PC-3 (cell line): Measurements from ENCODE around the gene PCDHA7. TPM values are rescaled to one million over a fixed set of nuclear protein-coding genes. Genes with fewer than 3 reads are reported as not detected.

ENCODE experiments used
- ATAC-seq: fragments of 200-7000 bp; cut with Tn5 transposase; 2 replicates; pipeline ENCODE4 v1.9.1; 2020; ENCODE audit warnings: mild to moderate bottlenecking, moderate library complexity
- BruUV-seq: library from RNA; stranded (reverse); fragments of 400-500 nt; replicated peaks from 2 replicates; lab custom pipeline; 2021; lab: Mats Ljungman, UMichigan
- CTCF ChIA-PET: fragments of 300-600 bp; sonication (Branson Sonifier 250); formaldehyde crosslinking; loops from one replicate; lab custom pipeline; 2022; ENCODE audit warnings: antibody characterized with exemption; lab: Charles Lee
- POLR2A ChIA-PET: fragments of 300-600 bp; sonication (Branson Sonifier 250); formaldehyde crosslinking; loops from one replicate; lab custom pipeline; 2022; ENCODE audit warnings: antibody characterized with exemption; ENCODE audit not compliant: unreplicated experiment; lab: Charles Lee
- DNase-seq: peaks from one replicate; pipeline ENCODE4 v3.0.0-alpha.2; 2015
- H2AFZ ChIP-seq: fragments of 300-600 bp; sonication (generic); 2 replicates; pipeline ENCODE4 v1.6.0; 2016; ENCODE audit warnings: antibody characterized with exemption, low read length
- H3F3A ChIP-seq: fragments of 300-600 bp; sonication (generic); one replicate; pipeline ENCODE4 v1.6.0; 2017; ENCODE audit warnings: antibody characterized with exemption, low read length, control low read depth, mild to moderate bottlenecking; ENCODE audit not compliant: unreplicated experiment
- H3K27ac ChIP-seq: fragments of 300-600 bp; sonication (generic); 2 replicates; pipeline ENCODE4 v1.5.1; 2016; ENCODE audit warnings: mild to moderate bottlenecking, low read length
- H3K27me3 ChIP-seq: fragments of 300-600 bp; sonication (generic); 2 replicates; pipeline ENCODE4 v1.6.1; 2016; ENCODE audit warnings: low read length, mixed read lengths
- H3K36me3 ChIP-seq: fragments of 300-600 bp; sonication (generic); 2 replicates; pipeline ENCODE4 v1.6.1; 2016; ENCODE audit warnings: low read depth, mixed run types, low read length, mixed read lengths
- H3K4me1 ChIP-seq: fragments of 300-600 bp; sonication (generic); 2 replicates; pipeline ENCODE4 v1.5.1; 2016; ENCODE audit warnings: low read length; ENCODE audit not compliant: insufficient read depth
- H3K4me2 ChIP-seq: fragments of 300-600 bp; sonication (generic); 2 replicates; pipeline ENCODE4 v1.6.0; 2016; ENCODE audit warnings: low read length
- H3K4me3 ChIP-seq: fragments of 300-600 bp; sonication (generic); 2 replicates; pipeline ENCODE4 v1.5.1; 2016; ENCODE audit warnings: mild to moderate bottlenecking, low read length, mixed read lengths
- H3K79me2 ChIP-seq: fragments of 300-600 bp; sonication (generic); 2 replicates; pipeline ENCODE4 v1.6.1; 2017; ENCODE audit warnings: low read length, mixed read lengths
- H3K9ac ChIP-seq: fragments of 300-600 bp; sonication (generic); 2 replicates; pipeline ENCODE4 v1.6.0; 2016; ENCODE audit warnings: mild to moderate bottlenecking, low read length
- H3K9me2 ChIP-seq: fragments of 300-600 bp; sonication (generic); replicated peaks from 2 replicates; pipeline ENCODE4 v1.6.1; 2016; ENCODE audit warnings: mixed run types, low read length, mixed read lengths
- H3K9me3 ChIP-seq: fragments of 300-600 bp; sonication (generic); 2 replicates; pipeline ENCODE4 v1.6.1; 2016; ENCODE audit warnings: low read length, mixed read lengths
- H4K20me1 ChIP-seq: fragments of 300-600 bp; sonication (generic); 2 replicates; pipeline ENCODE4 v1.6.1; 2016; ENCODE audit warnings: low read length, mixed read lengths
- EZH2 ChIP-seq: fragments of 300-600 bp; sonication (generic); IDR thresholded peaks from one replicate; pipeline ENCODE4 v1.6.1; 2017; ENCODE audit warnings: antibody characterized with exemption, mild to moderate bottlenecking, low read length; ENCODE audit not compliant: unreplicated experiment
- EZH2phosphoT487 ChIP-seq: fragments of 300-600 bp; sonication (generic); IDR thresholded peaks from 2 replicates; pipeline ENCODE4 v1.6.1; 2018; ENCODE audit warnings: mild to moderate bottlenecking, antibody characterized with exemption, low read length, borderline replicate concordance
- intact Hi-C: fragments of 100-400 bp; cut with micrococcal nuclease; formaldehyde crosslinking; loops from 2 replicates; pipeline ENCODE4 v1.9.0; 2023
- total RNA-seq: library from RNA; depleted of rRNA; stranded (reverse); fragments of >200 nt; gene quantifications from 2 replicates; pipeline ENCODE4 v1.2.3, GENCODE V29; 2014
- TF ChIP-seq, protein P1 (sequence below): fragments of 300-600 bp; sonication (generic); conservative IDR thresholded peaks from 2 replicates; pipeline ENCODE4 v1.5.1; 2017; ENCODE audit warnings: antibody characterized with exemption, low read depth, mild to moderate bottlenecking, low read length

PCDHA7 gene
- total RNA-seq, 1 experiment from 2014 or later: 0.26 TPM

DNA sequence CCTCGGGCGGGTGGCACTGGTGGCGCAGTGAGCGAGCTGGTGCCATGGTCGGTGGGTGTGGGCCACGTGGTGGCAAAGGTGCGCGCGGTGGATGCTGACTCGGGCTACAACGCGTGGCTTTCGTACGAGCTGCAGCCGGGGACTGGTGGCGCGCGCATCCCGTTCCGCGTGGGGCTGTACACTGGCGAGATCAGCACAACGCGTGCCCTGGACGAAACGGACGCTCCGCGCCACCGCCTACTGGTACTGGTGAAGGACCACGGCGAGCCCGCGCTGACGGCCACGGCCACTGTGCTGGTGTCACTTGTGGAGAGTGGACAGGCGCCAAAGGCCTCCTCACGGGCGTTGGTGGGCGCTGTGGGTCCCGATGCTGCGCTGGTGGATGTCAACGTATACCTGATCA is 25.2 kb upstream of the PCDHA7 start:
- ChIA-PET CTCF (no interaction called here), POLR2A (no interaction called here)
- no peak for TF ChIP-seq EZH2phosphoT487
- TF ChIP-seq, protein P1, sequence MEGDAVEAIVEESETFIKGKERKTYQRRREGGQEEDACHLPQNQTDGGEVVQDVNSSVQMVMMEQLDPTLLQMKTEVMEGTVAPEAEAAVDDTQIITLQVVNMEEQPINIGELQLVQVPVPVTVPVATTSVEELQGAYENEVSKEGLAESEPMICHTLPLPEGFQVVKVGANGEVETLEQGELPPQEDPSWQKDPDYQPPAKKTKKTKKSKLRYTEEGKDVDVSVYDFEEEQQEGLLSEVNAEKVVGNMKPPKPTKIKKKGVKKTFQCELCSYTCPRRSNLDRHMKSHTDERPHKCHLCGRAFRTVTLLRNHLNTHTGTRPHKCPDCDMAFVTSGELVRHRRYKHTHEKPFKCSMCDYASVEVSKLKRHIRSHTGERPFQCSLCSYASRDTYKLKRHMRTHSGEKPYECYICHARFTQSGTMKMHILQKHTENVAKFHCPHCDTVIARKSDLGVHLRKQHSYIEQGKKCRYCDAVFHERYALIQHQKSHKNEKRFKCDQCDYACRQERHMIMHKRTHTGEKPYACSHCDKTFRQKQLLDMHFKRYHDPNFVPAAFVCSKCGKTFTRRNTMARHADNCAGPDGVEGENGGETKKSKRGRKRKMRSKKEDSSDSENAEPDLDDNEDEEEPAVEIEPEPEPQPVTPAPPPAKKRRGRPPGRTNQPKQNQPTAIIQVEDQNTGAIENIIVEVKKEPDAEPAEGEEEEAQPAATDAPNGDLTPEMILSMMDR: no peak
- Histone ChIP-seq H3K27me3 (no peaks in the 10 kb centered on the region), H2AFZ (no peak overlapping the region), H3K27ac (no peak overlapping the region), H3K79me2 (no peaks in the 10 kb centered on the region), H3K4me2 (no peak overlapping the region), H3K4me1 (no peaks in the 10 kb centered on the region), H3F3A (no peaks in the 10 kb centered on the region), H3K36me3 (no peaks in the 10 kb centered on the region), H3K9ac (no peak overlapping the region), H4K20me1 (no peaks in the 10 kb centered on the region), H3K4me3 (no peak overlapping the region), H3K9me2 (no peaks in the 10 kb centered on the region), H3K9me3 (no peaks in the 10 kb centered on the region)
- no TSS peak for BruUV-seq
- DNase-seq (no peak), ATAC-seq (no peak)
- intact Hi-C loops: no loop called here

DNA sequence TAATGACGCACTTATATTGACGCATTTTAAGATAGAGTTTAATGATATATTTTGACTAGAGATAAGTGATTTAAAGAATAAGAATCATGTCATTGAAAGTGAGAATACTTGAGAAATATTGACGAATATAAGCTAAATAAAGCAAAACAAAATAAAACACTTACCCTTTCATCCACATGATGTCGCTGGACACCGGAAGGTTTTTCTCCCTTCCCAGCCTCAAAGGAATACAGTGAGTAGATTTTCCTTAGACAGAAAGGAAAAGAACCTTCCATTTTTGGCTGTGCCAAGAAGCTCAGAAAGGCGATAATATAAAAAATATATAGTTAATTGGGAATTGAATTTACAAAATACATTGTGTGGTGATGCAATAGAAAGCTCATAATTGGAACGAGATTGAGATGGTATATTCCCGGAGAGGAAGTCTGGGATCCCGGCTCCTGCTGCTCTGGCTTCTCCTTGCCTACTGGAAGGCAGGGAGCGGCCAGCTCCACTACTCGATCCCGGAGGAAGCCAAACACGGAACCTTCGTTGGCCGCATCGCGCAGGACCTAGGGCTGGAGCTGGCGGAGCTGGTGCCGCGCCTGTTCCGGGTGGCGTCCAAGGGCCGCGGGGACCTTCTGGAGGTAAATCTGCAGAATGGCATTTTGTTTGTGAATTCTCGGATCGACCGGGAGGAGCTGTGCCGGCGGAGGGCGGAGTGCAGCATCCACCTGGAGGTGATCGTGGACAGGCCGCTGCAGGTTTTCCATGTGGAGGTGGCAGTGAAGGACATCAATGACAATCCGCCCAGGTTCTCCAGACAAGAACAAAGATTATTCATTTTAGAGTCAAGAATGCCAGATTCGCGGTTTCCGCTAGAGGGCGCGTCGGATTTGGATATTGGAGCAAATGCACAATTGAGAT is 12.4 kb upstream of the PCDHA7 start, which contains the start of gene PCDHA5:
PCDHA5 (plus strand) TSS at position 239 of the 906 bp plus-strand sequence.
- H3K9ac ChIP-seq: peak within 1 kb of the TSS; percentile 47; the same call in 1 of the 2 replicates
- H3K4me2 ChIP-seq: peak within 1 kb of the TSS; percentile 82
- H3K27me3 ChIP-seq: no peaks in the 10 kb centered on the region
- CTCF ChIA-PET: interaction anchor here (0.6 to 1.5 kb wide), 7 partner anchors 14 to 645 kb away, joined by 3 to 34 read pairs (median 7); partner anchors contain the start of genes PCDHA4, PCDHA8 and PCDHAC2
- peak within 1 kb of the TSS; percentile 76 for H3K4me3 ChIP-seq
- no peaks in the 10 kb centered on the region for H3K4me1 ChIP-seq
- DNase-seq: peak; percentile 83
- H3K79me2 ChIP-seq: no peaks in the 10 kb centered on the region
- H3F3A ChIP-seq: no peaks in the 10 kb centered on the region
- no peaks in the 10 kb centered on the region for H4K20me1 ChIP-seq
- TF ChIP-seq EZH2 (no peak), EZH2phosphoT487 (no peak)
- TF ChIP-seq, protein P1: peak; percentile 69
- H3K36me3 ChIP-seq: no peaks in the 10 kb centered on the region
- H3K9me2 ChIP-seq: no peaks in the 10 kb centered on the region
- H3K9me3 ChIP-seq: no peaks in the 10 kb centered on the region
- intact Hi-C loops: loop anchor here (1.0 kb wide), 1 partner anchor 220 kb away; no protein-coding TSS in a partner anchor
- ATAC-seq: peak; percentile 82
- peak within 1 kb of the TSS; percentile 94 for H2AFZ ChIP-seq
- BruUV-seq: TSS peak; percentile 61
- H3K27ac ChIP-seq: no peak within 1 kb of the TSS
- POLR2A ChIA-PET: interaction anchor here (0.6 kb wide), 1 partner anchor 104 kb away, joined by 3 read pairs; the partner anchor contains the start of gene PCDHAC1
